GM19372 (cell line): ENCODE results near the gene SKIC8.

Experiments
- ATAC-seq: cut with Tn5 transposase; IDR thresholded peaks from one replicate; pipeline ENCODE4 v1.9.1; 2021; ENCODE audit warnings: mild to moderate bottlenecking, low read depth, moderate library complexity; ENCODE audit not compliant: unreplicated experiment

The SKIC8 gene

DNA sequence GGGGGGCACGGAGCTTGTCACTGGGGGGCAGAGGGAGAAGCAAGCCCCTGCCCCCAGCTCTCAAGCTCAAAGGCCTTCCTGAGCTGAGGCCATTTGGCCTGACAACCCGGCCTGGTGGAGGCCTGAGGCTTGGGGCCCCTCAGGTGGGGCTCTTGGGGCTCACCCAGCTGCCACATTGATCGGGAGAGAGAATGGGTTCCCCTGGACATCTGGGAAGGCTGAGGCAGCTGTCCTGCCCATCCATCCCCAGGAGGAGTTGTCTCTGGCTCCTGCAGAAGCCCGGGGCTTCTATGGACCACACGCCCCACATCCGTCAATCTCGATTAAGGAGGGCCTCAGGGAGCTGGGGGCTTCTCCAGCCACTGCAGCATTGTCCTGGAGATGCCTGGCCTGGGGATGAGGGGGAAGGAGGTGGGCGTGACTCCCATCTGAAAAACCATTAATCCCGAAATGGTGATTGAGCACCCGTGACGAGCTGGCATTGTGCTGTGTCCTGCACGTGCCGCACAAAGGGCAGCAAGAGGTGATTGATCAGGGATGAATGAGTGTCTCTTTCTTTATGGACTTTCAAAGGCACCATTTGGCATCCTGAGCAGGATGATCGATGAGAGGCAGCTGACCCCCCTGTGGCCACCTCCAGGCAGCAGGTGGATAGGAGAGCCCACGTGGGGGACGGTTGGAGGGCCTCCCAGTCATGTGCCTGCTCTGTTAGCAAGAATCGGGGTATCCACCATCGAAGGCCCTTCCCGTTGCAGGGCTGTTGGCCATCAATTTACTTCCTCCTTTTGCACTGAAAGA, 23.5 kb upstream of the SKIC8 start:
- ATAC-seq, result no peak

DNA sequence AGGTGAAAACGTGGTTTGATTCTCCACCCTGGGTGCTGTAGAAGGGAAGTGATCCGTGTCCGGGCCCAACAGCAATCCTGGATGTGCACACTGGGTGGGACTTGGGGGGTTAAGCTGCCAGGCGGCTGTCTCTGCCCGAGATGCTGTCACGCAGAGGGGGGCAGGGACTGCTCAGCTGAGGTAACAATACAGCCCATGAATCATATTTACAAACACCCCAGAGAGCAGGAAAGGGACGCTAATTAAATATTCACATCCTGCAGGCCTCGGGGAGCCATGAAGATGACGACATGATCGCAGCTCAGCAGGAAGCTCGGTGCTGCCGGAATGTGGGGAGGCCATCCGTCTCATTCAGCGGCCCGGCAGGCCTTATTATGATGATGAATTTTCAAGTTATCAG, 22.8 kb upstream of the SKIC8 start:
- ATAC-seq, result no peak

DNA sequence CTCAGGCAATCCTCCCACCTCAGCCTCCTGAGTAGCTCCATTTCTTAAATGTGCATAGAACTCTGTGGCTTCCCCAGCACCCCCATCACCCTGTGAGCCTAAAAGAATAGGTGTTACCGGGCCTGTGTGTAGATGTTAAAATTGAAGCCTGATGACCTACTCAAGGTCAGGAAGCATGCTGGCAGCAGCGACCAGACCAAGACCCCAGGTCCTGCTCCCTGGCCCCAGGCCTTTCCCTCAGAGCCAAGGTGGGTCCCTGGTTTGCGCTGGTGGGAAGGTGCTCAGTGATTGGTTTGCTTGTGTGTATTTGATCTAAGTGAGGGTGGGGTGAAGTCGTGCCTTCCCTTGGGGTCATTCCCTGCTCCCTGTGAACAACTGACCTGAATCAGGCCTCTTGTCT, 22.4 kb upstream of the SKIC8 start:
- no peak for ATAC-seq

DNA sequence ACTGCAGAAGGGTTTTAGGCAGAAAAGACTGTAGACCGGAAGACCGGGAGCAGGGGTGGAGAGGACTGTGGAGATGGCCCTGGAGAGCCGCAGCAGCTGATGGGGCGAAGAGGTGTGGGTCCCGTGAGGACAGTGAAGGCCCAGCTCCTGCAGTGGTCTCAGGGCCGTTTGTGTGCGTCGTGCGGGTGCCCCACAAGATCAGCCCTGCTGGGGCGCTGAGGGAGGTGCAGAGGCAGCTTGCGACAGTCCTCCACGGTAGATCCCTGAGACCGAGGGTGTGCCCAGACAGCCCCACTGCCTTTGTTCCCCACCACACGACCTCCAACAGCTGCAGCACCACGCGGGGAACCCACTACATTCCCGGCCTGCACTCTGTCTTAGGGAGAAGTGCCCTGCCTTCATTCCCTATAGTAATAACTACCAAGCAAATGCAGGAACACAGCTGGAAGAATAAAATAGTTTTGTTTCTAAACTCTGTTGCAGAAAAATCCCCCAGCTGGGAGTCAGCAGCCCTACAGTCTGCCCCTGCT, 21.7 kb upstream of the SKIC8 start:
- ATAC-seq, result no peak

DNA sequence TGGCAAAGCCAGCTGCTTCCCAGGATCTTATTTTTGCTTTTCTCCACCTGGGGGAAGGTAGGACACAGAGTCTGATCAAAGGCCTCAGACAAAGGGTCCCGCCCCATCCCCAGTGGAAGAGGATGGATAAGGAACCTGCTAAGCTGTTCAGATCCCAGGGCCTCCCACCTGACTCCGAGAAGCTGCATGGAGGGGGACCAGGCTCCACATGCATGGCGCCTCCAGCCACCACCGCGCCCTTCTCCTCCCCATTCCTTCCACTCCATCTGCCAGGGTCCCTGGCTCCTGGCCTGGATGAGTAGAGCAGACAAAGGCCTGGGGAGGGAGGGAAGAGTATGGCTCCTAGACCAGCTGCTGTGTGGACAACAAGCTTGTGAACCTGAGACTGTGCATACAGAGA, 20.8 kb upstream of the SKIC8 start:
- no peak for ATAC-seq

DNA sequence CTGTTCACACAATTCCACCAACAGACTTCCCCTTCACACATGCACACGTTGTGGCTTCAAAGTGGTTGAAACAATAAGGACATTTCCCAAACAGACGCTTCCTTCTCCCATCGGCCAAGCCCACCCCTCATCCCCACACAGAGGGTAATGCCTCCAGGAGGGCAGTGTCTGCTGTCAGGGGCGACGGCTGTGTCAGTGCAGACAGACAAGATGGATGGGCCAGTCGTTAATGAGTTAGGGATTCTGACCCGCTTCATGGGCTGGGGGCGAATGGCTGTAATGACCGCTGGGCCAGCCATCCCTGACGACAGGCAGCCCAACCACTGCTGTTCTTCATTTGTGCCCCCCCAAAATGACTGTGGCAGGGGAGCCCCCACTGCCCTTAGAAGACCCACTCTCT, 20.2 kb upstream of the SKIC8 start:
- ATAC-seq, result no peak

DNA sequence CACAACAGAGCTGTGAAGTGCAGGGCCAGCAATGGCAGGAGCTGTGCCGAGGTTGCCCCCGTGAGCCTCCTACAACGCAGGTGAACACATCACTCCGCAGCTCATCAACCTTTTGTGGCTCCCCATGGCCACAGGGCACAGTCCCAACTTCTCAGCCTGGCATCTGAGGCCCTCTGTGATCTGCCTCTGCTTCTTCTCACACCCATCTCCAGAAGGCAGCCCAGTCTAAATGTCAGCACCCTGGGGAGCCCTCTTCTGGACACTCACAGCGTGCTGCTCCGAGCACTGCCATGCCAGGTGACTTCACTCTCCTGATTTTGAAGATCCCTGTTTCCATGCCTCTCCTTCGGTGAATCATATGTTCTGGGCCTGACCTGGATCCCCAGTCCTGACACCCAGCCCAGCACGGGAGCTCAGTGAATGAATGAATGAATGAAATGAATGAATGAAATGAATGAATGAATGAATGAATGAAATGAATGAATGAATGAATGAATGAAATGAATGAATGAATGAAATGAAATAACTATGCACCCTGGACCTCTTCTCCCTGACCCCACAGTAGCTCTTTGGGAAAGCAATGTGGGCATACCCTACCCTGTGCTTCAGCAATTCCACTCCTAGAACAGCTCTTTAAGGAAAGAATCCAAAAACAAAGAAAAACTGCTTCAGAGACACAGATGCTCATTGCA, 17.9 kb upstream of the SKIC8 start:
- no peak for ATAC-seq

DNA sequence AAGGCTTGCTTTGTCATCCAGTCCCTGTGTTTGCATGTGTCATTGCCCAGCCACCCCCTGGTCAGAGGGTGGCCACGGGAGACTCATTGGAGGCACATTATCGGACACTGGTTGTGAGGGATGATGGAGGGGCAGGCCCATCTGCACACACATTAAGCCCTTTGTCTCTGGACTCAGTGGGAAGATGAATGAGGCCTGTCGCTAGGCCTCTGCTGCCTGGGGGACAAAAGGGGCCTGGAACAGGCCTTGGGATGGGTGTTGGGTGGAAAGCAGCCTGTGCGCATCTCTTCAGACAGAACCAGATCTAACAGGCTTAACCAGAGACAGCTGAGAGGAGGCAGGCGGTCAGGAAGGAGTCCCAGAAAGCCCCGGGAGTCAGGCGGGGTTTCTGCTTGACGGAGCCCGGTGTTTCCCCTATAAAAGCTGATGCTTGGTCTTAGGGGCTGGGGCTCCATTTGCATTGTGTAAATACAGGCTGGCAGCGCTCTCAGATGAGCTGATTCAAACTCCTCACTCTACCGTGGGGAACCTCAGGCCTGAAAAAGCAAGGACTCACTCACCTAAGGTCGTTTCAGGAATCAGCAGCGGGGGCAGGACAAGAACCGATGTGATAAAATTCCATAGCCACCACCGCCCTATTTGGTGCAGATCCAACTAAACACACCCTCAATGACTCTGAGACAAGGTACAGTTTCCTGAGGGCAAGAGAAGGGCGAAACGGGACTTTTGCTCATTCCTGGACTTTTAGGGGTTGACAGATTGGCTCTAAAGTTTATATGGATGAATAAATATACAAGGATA, 17.1 kb upstream of the SKIC8 start:
- ATAC-seq, result no peak

DNA sequence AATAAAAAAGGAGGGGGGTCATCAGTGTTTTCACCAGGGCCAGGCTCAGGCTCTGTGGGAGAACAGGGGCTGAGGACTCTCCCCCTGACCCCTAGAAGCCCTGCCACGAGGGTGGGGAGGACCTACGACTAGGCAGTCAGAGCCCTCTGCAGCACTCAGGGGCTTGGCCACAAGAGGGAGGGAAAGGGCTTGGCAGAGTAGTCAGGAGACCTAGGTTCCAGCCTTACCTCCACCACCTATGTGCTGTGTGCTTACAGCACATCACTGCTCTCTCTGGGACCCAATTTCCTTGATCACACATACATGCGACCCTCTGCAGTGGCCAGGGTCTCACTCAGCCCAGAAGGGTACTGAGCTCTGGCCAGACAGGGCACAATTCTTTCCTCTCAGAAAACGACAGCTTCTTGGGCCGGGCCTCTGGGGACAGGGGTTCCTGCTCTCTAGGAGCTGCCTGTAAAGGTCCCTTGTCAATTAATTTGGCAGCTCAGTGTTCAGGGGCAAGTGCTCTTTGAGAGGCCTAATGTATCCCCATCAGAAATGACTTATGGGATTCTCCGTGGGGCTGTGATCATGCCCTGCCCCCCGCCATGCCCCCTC, 16.4 kb upstream of the SKIC8 start:
- ATAC-seq, result no peak

DNA sequence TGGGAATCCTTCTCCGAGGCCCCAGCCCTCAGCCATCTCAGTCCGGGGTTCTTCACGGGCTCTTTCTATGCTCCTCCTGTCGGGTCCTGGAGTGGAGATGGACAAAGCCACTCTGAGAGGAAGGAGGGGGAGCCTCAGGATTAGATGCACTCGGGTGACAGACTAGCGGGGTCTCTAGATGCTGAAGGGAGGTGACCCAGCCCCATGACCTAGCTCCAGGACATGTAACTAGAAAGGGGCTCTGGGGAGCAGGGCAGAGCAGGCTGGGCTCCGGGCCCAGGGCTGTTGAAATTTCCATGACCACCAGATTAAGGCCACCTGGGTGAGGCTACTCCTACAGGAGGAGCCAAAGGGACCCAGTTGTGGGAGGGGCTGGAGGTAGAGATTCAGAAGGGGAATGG, 14.8 kb upstream of the SKIC8 start:
- ATAC-seq, result no peak

DNA sequence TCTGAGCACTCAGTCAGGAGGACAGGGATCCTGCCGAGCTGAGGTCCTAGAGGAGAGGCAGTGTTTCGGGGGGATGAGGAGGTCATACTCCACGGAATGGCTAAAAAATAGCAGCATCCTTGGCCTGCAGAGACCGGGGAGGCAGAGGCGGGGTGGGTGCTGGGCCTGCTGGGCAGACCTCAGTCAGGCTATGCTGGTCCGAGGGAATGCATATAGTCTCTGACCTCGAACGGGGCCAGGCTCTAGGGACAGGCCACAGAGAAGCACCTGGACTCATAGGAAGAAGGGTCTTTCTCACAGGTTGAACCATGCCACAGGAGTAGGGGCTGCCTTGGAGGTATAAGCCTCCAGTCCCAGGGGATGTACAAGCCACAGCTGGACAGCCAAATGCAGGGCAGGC, 14.0 kb upstream of the SKIC8 start:
- ATAC-seq, result no peak

DNA sequence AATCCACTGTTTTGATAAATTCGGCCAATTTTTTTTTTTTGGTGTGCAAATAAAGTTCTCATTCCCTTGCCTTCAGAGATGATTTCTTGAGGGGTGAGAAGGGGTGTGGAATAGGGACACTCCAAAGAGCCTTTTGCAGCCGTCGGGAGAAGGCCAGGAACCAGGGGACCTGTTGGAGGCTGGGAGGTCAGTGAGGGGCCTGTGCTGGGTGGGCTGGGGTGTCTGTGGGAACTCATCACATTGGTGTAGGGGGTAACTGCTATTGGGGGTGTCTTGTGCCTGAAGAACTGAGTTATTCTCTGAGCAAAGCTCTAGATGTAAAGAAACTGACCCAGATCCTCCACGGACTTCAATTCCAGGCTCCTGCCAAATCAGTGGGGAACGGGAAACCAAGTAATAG, 13.5 kb upstream of the SKIC8 start:
- ATAC-seq, result no peak

DNA sequence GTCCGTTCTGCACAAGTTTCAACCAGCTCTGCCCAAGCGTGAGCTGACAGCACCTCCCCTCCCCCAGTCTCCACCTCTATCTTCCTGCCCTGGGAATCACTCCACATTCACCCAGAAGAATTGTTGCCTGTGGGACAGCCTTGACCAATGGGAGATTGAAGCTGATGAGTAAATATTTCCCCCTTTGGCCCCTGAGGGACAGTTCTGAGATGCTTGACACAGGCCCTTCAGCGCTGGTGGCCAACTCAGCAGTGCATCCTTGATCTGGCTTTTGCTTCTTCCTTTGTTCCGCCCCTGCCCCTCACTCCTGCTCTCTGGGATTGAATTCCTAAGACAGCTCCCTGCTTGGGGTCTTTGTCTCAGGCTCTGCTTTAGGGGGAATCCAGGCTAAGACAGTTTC, 13.1 kb upstream of the SKIC8 start:
- no peak for ATAC-seq

DNA sequence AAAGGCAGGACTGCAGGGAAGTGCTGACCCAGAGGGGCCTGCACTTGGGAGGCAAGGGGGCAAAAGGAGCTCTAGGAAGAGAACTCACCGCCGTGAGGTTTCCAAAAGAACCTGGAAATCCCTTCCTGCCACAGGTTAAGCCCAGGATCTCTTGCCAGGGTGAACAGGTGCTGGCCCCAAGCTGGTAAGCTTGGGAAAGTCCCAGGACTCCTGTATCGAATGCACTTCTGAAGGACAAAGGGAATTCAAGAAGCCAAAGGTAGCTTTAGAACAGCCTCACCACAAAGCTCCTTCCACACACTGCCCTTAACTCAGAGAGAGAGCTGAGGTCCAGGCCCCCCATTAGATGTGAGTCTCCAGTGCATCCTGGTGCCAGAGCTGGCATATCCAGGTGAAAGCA, 11.9 kb upstream of the SKIC8 start:
- no peak for ATAC-seq

DNA sequence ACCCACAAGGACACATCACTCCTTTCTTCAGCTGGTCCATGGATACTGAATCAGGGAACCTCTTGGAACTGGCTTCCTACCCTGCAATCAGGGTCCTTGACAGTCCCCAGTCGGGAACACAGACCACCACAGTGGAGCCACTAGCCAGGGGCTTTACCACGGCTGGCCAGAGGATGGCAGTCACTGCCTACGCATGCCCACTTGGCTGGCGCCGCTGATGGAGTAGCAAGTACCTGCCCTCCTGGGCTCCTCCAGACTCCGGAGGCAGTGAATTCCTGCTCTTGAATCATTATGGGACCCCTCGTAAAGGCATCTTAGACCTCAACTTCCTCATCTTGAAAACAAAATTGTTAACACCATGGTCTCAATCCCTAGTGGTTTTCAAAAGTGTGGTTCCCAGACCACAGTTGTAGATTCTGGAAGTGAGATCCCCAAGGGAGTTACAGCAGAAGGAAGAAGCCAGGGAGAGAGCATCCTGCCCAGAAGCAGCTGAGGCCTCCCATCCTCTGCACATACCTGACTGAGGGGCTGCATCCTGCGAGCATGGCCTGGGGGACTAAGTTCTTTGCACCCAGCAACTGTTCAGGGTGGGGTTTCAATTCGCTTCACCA, 9.1 kb upstream of the SKIC8 start:
- no peak for ATAC-seq

DNA sequence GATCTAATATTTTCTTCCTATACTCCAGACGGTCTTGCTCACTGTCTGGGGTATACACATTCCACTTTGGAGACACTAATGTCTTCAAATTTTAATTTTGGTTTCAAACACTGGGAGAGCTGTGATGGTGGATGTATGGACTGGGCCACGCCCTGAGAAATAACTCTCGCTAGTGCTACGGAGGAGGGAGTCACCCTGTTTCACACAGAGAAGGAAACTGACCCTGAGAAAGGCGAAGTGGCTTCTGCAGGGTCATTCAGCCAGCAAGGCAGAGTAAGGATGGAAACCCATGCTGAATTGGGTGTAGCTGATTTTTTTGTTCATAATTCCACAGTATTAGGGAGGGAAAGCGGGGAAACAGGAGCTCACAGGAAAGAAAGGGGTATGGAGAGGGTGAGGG, 8.6 kb upstream of the SKIC8 start:
- no peak for ATAC-seq

DNA sequence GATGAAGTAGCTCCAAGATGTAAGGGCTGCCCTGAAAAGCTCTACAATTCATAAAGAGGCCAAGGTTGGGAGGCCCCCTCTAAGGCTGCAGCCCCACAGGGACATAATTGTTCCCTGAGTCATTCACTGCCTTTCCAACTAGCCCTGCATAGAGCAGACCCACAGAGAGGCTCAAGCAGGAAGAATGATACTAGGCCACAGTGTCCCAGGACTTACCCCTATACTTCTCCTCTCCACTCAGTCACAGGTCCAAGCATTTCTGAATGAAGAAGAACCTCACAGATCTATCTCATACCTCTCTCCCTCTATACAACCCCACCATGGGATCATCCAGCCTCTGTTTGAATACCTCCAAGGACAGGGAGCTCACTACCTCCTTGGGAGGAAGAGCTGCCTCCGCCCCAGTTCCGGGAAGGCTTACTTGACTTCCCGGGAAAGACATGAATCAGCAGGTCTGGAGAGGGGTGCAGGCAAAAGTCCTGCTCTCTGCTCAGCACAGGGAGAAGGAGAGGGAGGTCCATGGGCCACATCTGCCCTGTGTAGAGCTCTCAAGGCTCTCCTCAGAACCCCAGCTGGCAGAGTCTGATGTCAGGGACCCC, 6.9 kb upstream of the SKIC8 start:
- no peak for ATAC-seq

DNA sequence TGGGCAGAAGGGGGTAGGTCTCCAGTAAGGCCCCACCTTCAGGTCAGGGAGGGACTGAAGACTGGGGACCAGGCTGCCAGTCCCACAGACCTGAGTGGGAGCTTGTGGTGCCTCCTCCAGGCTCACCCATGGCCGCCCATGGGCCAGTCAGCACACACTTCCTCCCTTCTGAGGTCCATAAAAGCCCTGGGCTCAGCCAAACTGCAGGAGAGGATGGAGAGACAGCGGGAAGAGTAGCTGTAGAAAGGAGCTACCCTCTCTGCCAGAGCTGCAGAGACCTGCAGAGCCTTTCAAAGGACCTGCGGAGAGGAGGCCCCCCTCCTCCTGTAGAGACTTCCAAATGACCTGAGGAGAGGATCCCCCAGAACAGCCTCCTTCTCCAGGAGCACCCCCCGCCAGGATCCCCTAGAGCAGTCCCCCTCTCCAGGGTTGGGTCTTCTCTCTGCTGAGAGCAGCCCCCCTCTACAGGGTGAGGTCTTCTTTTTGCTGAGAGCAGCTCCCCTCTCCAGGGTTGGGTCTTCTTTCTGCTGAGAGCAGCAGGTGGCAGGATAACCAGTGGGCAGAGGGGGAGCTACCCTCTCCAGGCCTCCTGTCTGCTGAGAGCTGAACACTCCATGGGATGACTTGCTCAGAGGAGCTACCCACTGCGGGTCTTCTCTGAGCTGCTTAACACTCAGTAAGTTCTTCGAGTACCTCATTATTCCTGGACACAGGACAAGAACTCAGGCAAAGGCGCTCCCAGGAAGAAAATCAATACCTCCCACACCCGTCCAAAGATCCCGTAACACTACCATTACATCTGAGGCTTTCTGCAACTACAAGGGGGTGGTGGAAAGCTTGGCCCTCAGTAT, 5.0 kb upstream of the SKIC8 start:
- no peak for ATAC-seq
